Measurements from ENCODE around the gene RPS21. TPM values are rescaled to one million over a fixed set of nuclear protein-coding genes. Genes with fewer than 3 reads are reported as not detected.

RPS21 gene
- total and polyA plus RNA-seq, 9 of the 15 experiments (the other 6 are each of a cell fraction or from before 2014, with no cell fraction given), result 1,380 to 5,647 (median 3,091) TPM

DNA sequence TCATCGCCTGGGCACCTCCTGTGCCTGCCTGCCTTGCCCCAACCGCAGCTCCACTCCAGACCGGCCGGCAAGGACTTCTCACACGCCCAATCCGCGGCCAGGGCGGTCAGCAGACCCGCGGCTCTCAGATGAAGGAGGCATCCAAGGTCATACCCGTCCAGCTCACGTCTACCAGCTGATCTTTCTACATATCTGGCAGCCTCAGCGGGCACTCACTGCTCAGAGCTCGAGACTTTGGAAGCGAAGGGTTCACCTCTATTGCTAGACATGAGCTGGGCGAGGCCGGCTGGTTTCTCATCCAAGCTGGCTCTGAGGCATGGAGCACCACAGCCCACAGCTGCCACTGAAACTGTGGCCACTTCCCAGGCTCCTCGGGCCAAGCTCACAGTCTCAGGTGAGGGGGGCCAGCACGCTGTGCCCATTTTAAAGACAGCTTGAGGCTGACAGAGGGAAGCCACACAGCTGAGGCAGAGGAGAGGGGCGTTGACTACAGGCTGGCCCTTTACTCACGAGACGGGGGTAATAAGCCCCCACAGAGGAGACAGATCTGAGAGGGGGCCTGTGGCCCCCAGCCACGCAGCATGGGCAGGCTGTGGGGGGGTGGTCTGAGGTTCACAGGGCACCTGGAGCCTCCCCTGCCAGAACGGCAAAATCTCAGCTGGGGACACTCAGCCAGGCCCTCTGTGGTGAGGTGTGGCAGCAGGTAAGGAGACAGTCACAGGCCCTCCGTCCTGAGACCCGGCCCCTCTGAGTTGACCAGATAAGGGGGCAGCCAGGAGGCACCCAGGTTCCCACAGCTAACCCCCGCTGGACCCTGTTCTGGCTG lies 21.8 kb upstream of the RPS21 start:
- no peak overlapping the region for H2AFZ ChIP-seq (ENCODE audit: low read depth, low read length)
- H3K27ac ChIP-seq (ENCODE audit: extremely low read depth, low read depth, low read length), result peak overlapping the region; percentile 69; the same call in 2 of the 3 replicates
- WGBS (ENCODE audit: insufficient coverage, low coverage, missing lambda C conversion rate), result 55% methylated on average over 21 of the region's 27 CpGs
- intact Hi-C loops (cut with micrococcal nuclease), result loop anchor here (5.0 kb wide), 1 partner anchor 63 kb away; the partner anchor contains the start of gene ADRM1
- H3K9me3 ChIP-seq (replicated peaks; ENCODE audit: control insufficient read depth, insufficient read depth, low read depth, low read length), result no peaks in the 10 kb centered on the region
- H3K27me3 ChIP-seq (ENCODE audit: control insufficient read depth in 2 of 2, insufficient read depth in 2 of 2, low read length in 2 of 2), result no peaks in the 10 kb centered on the region
- H3K9ac ChIP-seq (ENCODE audit: insufficient read depth in 1 of 2, low read depth in 2 of 2, low read length in 2 of 2), result peak overlapping the region in 1 of 2 experiments; percentile 96; a peak in 2 of 4 replicates
- CTCF ChIA-PET (ENCODE audit: low intra/inter-chr PET ratio), result no interaction called here
- DNase-seq (ENCODE audit: extremely low read depth in 1 of 4, low spot score in 3 of 4) (no peak), ATAC-seq (no peak; the same call in 2 of the 3 replicates), FAIRE-seq (peak; percentile 35)
- H3K4me2 ChIP-seq (ENCODE audit: insufficient read depth, low read length), result peak overlapping the region; percentile 85
- H4K20me1 ChIP-seq (replicated peaks; ENCODE audit: control insufficient read depth, insufficient read depth, low read length), result peaks cover 10% of the 10 kb centered on the region; the same call in 1 of the 2 replicates
- no TSS peak for BruUV-seq (replicated peaks)
- H3K79me2 ChIP-seq (ENCODE audit: control insufficient read depth, insufficient read depth, low read length), result peaks cover 48% of the 10 kb centered on the region
- H3K9me1 ChIP-seq (ENCODE audit: control insufficient read depth, insufficient read depth, low read length), result peaks cover 4% of the 10 kb centered on the region
- peaks cover 55 to 96% of the 10 kb centered on the region in 2 experiments for H3K4me1 ChIP-seq (replicated peaks in 1 of 2; ENCODE audit: control insufficient read depth in 2 of 2, insufficient read depth in 2 of 2, low read length in 2 of 2)
- peak overlapping the region; percentile 78; the same call in 1 of the 2 replicates for H3K4me3 ChIP-seq
- POLR2A ChIA-PET, result interaction anchor here (0.9 to 2.5 kb wide), 8 partner anchors 8 to 64 kb away, joined by 3 to 9 read pairs (median 4); partner anchors contain the start of gene RPS21
- H3K36me3 ChIP-seq (ENCODE audit: control insufficient read depth, insufficient read depth, low read length), result peaks cover 20% of the 10 kb centered on the region; the same call in 1 of the 3 replicates
- in situ Hi-C loops (cut with MboI), result loop anchor here (5.0 to 10.0 kb wide), 2 partner anchors 58 to 370 kb away; no protein-coding TSS in a partner anchor
- peak; percentile 11; the same call in 1 of the 2 replicates for TF ChIP-seq ZFX (CRISPR knock-in tag; IDR thresholded peaks at IDR 0.05)
- 0 out of 4 replicates have a peak, but pooled peaks of 1 of the 2 experiments have one; percentile 27 for TF ChIP-seq SIN3A (IDR thresholded peaks at IDR 0.05; ENCODE audit: borderline replicate concordance in 2 of 2, control insufficient read depth in 1 of 2, low read depth in 2 of 2, low read length in 2 of 2)
- 0 out of 2 replicates have a peak, but pooled peaks have one; percentile 3 for TF ChIP-seq ARID1B (IDR thresholded peaks at IDR 0.05)
- 0 out of 2 replicates have a peak, but pooled peaks have one; percentile 10 for TF ChIP-seq RBFOX2 (IDR thresholded peaks at IDR 0.05; ENCODE audit: low read depth, low read length)
- no peak for TF ChIP-seq EP400 (IDR thresholded peaks at IDR 0.05)
- TF ChIP-seq, protein P1, sequence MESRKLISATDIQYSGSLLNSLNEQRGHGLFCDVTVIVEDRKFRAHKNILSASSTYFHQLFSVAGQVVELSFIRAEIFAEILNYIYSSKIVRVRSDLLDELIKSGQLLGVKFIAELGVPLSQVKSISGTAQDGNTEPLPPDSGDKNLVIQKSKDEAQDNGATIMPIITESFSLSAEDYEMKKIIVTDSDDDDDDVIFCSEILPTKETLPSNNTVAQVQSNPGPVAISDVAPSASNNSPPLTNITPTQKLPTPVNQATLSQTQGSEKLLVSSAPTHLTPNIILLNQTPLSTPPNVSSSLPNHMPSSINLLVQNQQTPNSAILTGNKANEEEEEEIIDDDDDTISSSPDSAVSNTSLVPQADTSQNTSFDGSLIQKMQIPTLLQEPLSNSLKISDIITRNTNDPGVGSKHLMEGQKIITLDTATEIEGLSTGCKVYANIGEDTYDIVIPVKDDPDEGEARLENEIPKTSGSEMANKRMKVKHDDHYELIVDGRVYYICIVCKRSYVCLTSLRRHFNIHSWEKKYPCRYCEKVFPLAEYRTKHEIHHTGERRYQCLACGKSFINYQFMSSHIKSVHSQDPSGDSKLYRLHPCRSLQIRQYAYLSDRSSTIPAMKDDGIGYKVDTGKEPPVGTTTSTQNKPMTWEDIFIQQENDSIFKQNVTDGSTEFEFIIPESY (CRISPR knock-in tag; IDR thresholded peaks at IDR 0.05), result peak; percentile 79
- TF ChIP-seq TEAD4 (IDR thresholded peaks at IDR 0.05; ENCODE audit: low read length), result no peak
- TF ChIP-seq TEAD4 (CRISPR knock-in tag; IDR thresholded peaks at IDR 0.05; ENCODE audit: borderline replicate concordance), result no peak
- TF ChIP-seq, protein P2, sequence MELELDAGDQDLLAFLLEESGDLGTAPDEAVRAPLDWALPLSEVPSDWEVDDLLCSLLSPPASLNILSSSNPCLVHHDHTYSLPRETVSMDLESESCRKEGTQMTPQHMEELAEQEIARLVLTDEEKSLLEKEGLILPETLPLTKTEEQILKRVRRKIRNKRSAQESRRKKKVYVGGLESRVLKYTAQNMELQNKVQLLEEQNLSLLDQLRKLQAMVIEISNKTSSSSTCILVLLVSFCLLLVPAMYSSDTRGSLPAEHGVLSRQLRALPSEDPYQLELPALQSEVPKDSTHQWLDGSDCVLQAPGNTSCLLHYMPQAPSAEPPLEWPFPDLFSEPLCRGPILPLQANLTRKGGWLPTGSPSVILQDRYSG (tag; conservative IDR thresholded peaks at IDR 0.05; ENCODE audit: low read depth), result no peak
- TF ChIP-seq, protein P3, sequence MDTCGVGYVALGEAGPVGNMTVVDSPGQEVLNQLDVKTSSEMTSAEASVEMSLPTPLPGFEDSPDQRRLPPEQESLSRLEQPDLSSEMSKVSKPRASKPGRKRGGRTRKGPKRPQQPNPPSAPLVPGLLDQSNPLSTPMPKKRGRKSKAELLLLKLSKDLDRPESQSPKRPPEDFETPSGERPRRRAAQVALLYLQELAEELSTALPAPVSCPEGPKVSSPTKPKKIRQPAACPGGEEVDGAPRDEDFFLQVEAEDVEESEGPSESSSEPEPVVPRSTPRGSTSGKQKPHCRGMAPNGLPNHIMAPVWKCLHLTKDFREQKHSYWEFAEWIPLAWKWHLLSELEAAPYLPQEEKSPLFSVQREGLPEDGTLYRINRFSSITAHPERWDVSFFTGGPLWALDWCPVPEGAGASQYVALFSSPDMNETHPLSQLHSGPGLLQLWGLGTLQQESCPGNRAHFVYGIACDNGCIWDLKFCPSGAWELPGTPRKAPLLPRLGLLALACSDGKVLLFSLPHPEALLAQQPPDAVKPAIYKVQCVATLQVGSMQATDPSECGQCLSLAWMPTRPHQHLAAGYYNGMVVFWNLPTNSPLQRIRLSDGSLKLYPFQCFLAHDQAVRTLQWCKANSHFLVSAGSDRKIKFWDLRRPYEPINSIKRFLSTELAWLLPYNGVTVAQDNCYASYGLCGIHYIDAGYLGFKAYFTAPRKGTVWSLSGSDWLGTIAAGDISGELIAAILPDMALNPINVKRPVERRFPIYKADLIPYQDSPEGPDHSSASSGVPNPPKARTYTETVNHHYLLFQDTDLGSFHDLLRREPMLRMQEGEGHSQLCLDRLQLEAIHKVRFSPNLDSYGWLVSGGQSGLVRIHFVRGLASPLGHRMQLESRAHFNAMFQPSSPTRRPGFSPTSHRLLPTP (IDR thresholded peaks at IDR 0.05; ENCODE audit: borderline replicate concordance, extremely low read depth, insufficient read length), result no peak
- TF ChIP-seq, protein P4, sequence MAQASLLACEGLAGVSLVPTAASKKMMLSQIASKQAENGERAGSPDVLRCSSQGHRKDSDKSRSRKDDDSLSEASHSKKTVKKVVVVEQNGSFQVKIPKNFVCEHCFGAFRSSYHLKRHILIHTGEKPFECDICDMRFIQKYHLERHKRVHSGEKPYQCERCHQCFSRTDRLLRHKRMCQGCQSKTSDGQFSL (CRISPR knock-in tag; IDR thresholded peaks at IDR 0.05), result peak; percentile 55; the same call in 1 of the 2 replicates
- TF ChIP-seq, protein P4 (tag; IDR thresholded peaks at IDR 0.05), result no peak
